ENCODE data around the gene TENM4.

TENM4 gene

GRCh38 chr11:79312617-79313529 is 128.0 kb downstream of the TENM4 start:
- no peak for TF ChIP-seq ZNF274 (IDR thresholded peaks at IDR 0.05; ENCODE audit: low read depth, low read length)

GRCh38 chr11:79311461-79311860 is 129.4 kb downstream of the TENM4 start:
- TF ChIP-seq ZNF274 (IDR thresholded peaks at IDR 0.05; ENCODE audit: low read depth, low read length): no peak
- no peak overlapping the region for H3K4me3 ChIP-seq (ENCODE audit: low read length)

More at GRCh38 chr11:79312617-79313529, 128.0 kb downstream of the TENM4 start:
- H3K4me3 ChIP-seq (ENCODE audit: low read length): no peak overlapping the region

DNA sequence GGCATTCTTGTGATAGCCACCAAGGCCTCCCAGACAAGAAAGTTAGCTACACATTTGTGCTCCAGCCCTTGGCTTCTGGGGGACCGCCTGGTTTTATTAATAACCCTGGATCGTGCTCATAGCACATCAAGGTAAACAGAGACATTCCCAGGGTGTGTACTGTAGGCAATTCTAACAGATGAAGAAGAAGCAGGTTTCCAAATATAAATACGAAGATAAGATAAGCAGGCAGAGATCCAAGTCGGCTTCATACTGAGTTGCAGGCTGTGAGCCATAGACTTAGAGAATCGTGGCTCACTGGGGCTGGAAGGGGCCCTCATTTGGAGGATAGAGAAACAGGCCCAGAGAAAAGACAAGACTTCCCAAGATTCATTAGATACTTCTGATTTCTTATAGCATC is 131.4 kb downstream of the TENM4 start:
- no peak for TF ChIP-seq ZNF274 (IDR thresholded peaks at IDR 0.05; ENCODE audit: low read depth, low read length)
- no peak overlapping the region for H3K4me3 ChIP-seq (ENCODE audit: low read length)

- TF ChIP-seq ZNF274 (IDR thresholded peaks at IDR 0.05; ENCODE audit: low read depth, low read length): no peak
- no peak overlapping the region for H3K4me3 ChIP-seq (ENCODE audit: low read length)
These were observed 132.4 kb downstream of the TENM4 start for GRCh38 chr11:79308429-79308828.

- no peak for TF ChIP-seq ZNF274 (IDR thresholded peaks at IDR 0.05; ENCODE audit: low read depth, low read length)
- H3K4me3 ChIP-seq (ENCODE audit: low read length): no peak overlapping the region
These were observed 136.1 kb downstream of the TENM4 start for GRCh38 chr11:79304599-79305212.

DNA sequence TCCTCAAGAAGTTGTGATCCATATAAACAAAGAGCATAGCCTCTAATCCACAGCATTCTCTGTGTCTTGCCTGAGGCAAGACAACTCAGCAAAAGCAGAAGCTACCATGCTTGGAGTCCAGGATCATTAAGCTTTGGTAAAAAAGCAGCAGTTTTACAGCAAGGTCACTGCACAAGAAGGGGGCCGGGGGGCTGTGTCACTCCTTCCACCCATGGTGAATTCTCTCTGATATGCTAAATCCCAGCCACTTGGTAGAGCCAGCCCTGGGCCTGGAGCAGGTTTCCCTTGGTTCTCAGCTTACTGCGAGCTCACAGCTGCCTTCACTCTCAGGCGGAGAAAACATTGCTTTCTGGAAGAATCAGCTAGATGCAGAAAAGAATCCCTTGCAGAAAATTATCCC is 144.7 kb downstream of the TENM4 start:
- no peak overlapping the region for H3K4me3 ChIP-seq (ENCODE audit: low read length)
- TF ChIP-seq ZNF274 (IDR thresholded peaks at IDR 0.05; ENCODE audit: low read depth, low read length): no peak

GRCh38 chr11:79294845-79295731 is 145.7 kb downstream of the TENM4 start:
- TF ChIP-seq ZNF274 (IDR thresholded peaks at IDR 0.05; ENCODE audit: low read depth, low read length): no peak
- no peak overlapping the region for H3K4me3 ChIP-seq (ENCODE audit: low read length)

- no peak overlapping the region for H3K4me3 ChIP-seq (ENCODE audit: low read length)
- no peak for TF ChIP-seq ZNF274 (IDR thresholded peaks at IDR 0.05; ENCODE audit: low read depth, low read length)
These were observed 148.9 kb downstream of the TENM4 start for GRCh38 chr11:79291948-79292347.

- no peak overlapping the region for H3K4me3 ChIP-seq (ENCODE audit: low read length)
- TF ChIP-seq ZNF274 (IDR thresholded peaks at IDR 0.05; ENCODE audit: low read depth, low read length): no peak
These were observed 150.1 kb downstream of the TENM4 start for GRCh38 chr11:79290761-79291160.

GRCh38 chr11:79287952-79288351 is 152.9 kb downstream of the TENM4 start:
- no peak for TF ChIP-seq ZNF274 (IDR thresholded peaks at IDR 0.05; ENCODE audit: low read depth, low read length)
- no peak overlapping the region for H3K4me3 ChIP-seq (ENCODE audit: low read length)

DNA sequence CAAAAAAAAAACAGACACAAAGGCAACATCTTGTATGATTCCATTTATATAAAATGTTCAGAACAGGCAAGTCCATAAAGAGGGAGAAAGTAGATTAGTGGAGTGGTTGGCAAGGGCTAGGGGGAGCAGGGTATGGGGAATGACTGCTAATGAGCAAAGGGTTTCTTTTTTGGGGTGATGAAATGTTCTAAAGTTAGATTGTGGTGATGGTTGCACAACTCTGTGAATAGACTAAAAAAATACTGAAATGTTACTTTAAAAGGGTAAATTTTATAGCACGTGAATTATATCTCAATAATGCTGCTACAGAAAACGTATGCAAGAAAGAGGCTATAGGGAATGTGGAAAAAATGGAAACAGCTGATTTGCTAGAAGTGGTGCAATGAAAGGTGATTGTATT is 155.1 kb downstream of the TENM4 start:
- TF ChIP-seq ZNF274 (IDR thresholded peaks at IDR 0.05; ENCODE audit: low read depth, low read length): no peak
- H3K4me3 ChIP-seq (ENCODE audit: low read length): no peak overlapping the region

DNA sequence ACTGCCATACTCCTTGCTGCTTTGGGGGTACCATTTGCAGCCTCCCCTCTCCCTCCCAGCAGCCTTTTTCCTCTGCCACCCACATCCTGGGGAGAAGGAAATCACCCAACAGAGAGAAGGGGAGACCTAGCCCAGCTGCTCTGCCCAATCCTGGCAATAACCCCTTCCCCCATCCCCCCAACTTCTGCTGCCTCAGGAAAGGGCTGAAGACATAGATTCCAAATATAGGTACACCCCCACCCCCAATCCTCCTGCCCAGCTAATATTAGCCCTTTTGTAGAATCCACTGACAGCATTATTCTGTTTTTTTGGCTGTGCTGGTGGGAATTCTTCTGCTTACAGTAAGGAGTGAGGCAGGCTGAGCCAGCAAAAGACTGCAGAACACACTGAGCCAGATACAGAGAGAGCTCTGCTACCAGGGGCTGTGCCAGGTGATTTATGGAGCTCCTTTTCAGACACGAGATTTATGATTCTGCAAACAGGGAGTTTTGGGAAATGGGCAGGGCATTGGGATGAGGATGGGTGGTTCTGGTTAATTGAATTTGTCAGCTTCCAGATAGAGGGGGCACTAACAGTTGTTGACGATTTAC is 164.0 kb downstream of the TENM4 start:
- H3K4me3 ChIP-seq (ENCODE audit: low read length): no peak overlapping the region
- TF ChIP-seq ZNF274 (IDR thresholded peaks at IDR 0.05; ENCODE audit: low read depth, low read length): no peak

- H3K4me3 ChIP-seq (ENCODE audit: low read length): no peak overlapping the region
- TF ChIP-seq ZNF274 (IDR thresholded peaks at IDR 0.05; ENCODE audit: low read depth, low read length): no peak
These were observed 166.0 kb downstream of the TENM4 start for GRCh38 chr11:79274636-79275331.
